Neuronal stem cell (in vitro differentiated cells): ENCODE measurements around the gene DDX6.

Experiments
- DNase-seq: peaks from one replicate; pipeline ENCODE4 v3.0.0-alpha.2; 2013; ENCODE audit warnings: low spot score
- H2AFZ ChIP-seq: one replicate; pipeline ENCODE4 v1.6.1; 2013; ENCODE audit warnings: mild to moderate bottlenecking, low read length, inconsistent platforms
- H2AK5ac ChIP-seq: 2 replicates; pipeline ENCODE4 v1.6.1; 2013; ENCODE audit warnings: low read depth, mild to moderate bottlenecking, inconsistent platforms, low read length, moderate library complexity, mixed read lengths
- H2BK120ac ChIP-seq: 2 replicates; pipeline ENCODE4 v1.6.1; 2013; ENCODE audit warnings: low read depth, mild to moderate bottlenecking, inconsistent platforms, low read length, moderate library complexity, mixed read lengths
- H2BK12ac ChIP-seq: one replicate; pipeline ENCODE4 v1.6.1; 2013; ENCODE audit warnings: low read length, inconsistent platforms
- H2BK15ac ChIP-seq: 2 replicates; pipeline ENCODE4 v1.6.1; 2013; ENCODE audit warnings: mild to moderate bottlenecking, low read length, inconsistent platforms, mixed read lengths
- H2BK5ac ChIP-seq: one replicate; pipeline ENCODE4 v1.6.1; 2013; ENCODE audit warnings: inconsistent platforms, mild to moderate bottlenecking, low read length, moderate library complexity
- H3K14ac ChIP-seq: one replicate; pipeline ENCODE4 v1.6.1; 2013; ENCODE audit warnings: low read length, inconsistent platforms
- H3K18ac ChIP-seq: 2 replicates; pipeline ENCODE4 v1.6.1; 2013; ENCODE audit warnings: low read length, inconsistent platforms
- H3K23ac ChIP-seq: 2 replicates; pipeline ENCODE4 v1.6.1; 2013; ENCODE audit warnings: low read depth, mild to moderate bottlenecking, mixed read lengths, low read length, inconsistent platforms; ENCODE audit not compliant: poor library complexity
- H3K27ac ChIP-seq: replicated peaks from 3 replicates; pipeline ENCODE4 v1.5.1; 2013; ENCODE audit warnings: low read length, inconsistent platforms
- H3K27me3 ChIP-seq, 3 experiments: 2 replicates each; pipeline ENCODE4 v1.6.1; 2013; ENCODE audit warnings: low read length in 3 of 3, mild to moderate bottlenecking in 2 of 3, inconsistent platforms in 1 of 3, low read depth in 1 of 3, mixed read lengths in 1 of 3, moderate library complexity in 1 of 3; ENCODE audit not compliant: control insufficient read depth in 3 of 3, insufficient read depth in 3 of 3
- H3K36me3 ChIP-seq, 2 donors: replicated peaks in 1 of 2; 2 replicates each; pipeline ENCODE4 v1.6.1; 2013; ENCODE audit warnings: low read length in 2 of 2; ENCODE audit not compliant: control insufficient read depth in 2 of 2, insufficient read depth in 2 of 2
- H3K4ac ChIP-seq: 2 replicates; pipeline ENCODE4 v1.6.1; 2013; ENCODE audit warnings: inconsistent platforms, mild to moderate bottlenecking, low read length, moderate library complexity
- H3K4me1 ChIP-seq, 2 donors: 1 replicate in 1 of 2; 2 replicates in 1 of 2; pipeline ENCODE4 v1.6.1; 2013; ENCODE audit warnings: low read length in 2 of 2, low read depth in 1 of 2; ENCODE audit not compliant: control insufficient read depth in 2 of 2, insufficient read depth in 1 of 2
- H3K4me2 ChIP-seq: one replicate; pipeline ENCODE4 v1.6.1; 2013; ENCODE audit warnings: mild to moderate bottlenecking, low read length, inconsistent platforms; ENCODE audit not compliant: insufficient read depth, poor library complexity, severe bottlenecking
- H3K4me3 ChIP-seq, 2 donors: 2 replicates each; pipeline ENCODE4 v1.5.1; 2013; ENCODE audit warnings: low read length in 2 of 2, mild to moderate bottlenecking in 2 of 2, inconsistent platforms in 1 of 2, moderate library complexity in 1 of 2
- H3K79me1 ChIP-seq: one replicate; pipeline ENCODE4 v1.6.1; 2013; ENCODE audit warnings: low read depth, mild to moderate bottlenecking, inconsistent platforms, low read length, moderate library complexity
- H3K9ac ChIP-seq: one replicate; pipeline ENCODE4 v1.6.1; 2013; ENCODE audit warnings: mild to moderate bottlenecking, low read depth, low read length, inconsistent platforms; ENCODE audit not compliant: poor library complexity
- H3K9me3 ChIP-seq, 2 donors: replicated peaks in 1 of 2; 2 replicates each; pipeline versions ENCODE3 to v1.6.1; 2013; ENCODE audit warnings: low read length in 2 of 2, mild to moderate bottlenecking in 2 of 2, inconsistent platforms in 1 of 2, low read depth in 1 of 2, mixed read lengths in 1 of 2, moderate library complexity in 1 of 2; ENCODE audit not compliant: control insufficient read depth in 2 of 2, insufficient read depth in 1 of 2
- H4K8ac ChIP-seq: one replicate; pipeline ENCODE4 v1.6.1; 2013; ENCODE audit warnings: low read depth, mild to moderate bottlenecking, inconsistent platforms, low read length, moderate library complexity
- H4K91ac ChIP-seq: one replicate; pipeline ENCODE4 v1.6.1; 2013; ENCODE audit warnings: low read length, low read depth, mild to moderate bottlenecking, inconsistent platforms; ENCODE audit not compliant: poor library complexity
- WGBS, 2 donors: extraction: QIAGEN DNeasy Blood & Tissue Kit; methylation state at CpG; one replicate each; pipeline ENCODE4 v1.1.7; 2013; ENCODE audit warnings: missing lambda C conversion rate in 2 of 2, mixed read lengths in 1 of 2; ENCODE audit not compliant: insufficient read length in 2 of 2, insufficient replicate concordance in 1 of 2; ENCODE audit errors: extremely low coverage in 2 of 2; 5-methylcytosine and 5-hydroxymethylcytosine counted together

The DDX6 gene

GRCh38 chr11:118807800-118808778, 17.1 kb upstream of the DDX6 start:
- Histone ChIP-seq H3K18ac (no peak overlapping the region), H2BK15ac (no peak overlapping the region), H2AK5ac (no peak overlapping the region), H2BK120ac (no peak overlapping the region), H2BK12ac (no peak overlapping the region), H3K27ac (no peak overlapping the region), H3K4me3 (no peak overlapping the region), H3K9me3 (no peaks in the 10 kb centered on the region), H3K14ac (no peak overlapping the region), H3K4ac (no peak overlapping the region), H3K4me1 (no peaks in the 10 kb centered on the region), H3K79me1 (no peaks in the 10 kb centered on the region), H3K23ac (no peak overlapping the region), H3K4me2 (no peak overlapping the region), H2AFZ (no peak overlapping the region), H3K36me3 (no peaks in the 10 kb centered on the region), H2BK5ac (no peak overlapping the region), H4K91ac (no peak overlapping the region), H4K8ac (no peak overlapping the region), H3K9ac (no peak overlapping the region), H3K27me3 (peaks cover 0 to 16% (median 0%) of the 10 kb centered on the region in 3 experiments)
- no peak for DNase-seq
- WGBS, 2 donors, result no CpG with 5 or more reads among the region's 3 CpGs

- H3K4me2 ChIP-seq, result no peak overlapping the region
- H3K79me1 ChIP-seq, result no peaks in the 10 kb centered on the region
- H2AK5ac ChIP-seq, result no peak overlapping the region
- no peak overlapping the region for H3K23ac ChIP-seq
- H3K4me1 ChIP-seq, result no peaks in the 10 kb centered on the region
- H4K8ac ChIP-seq, result no peak overlapping the region
- no peak overlapping the region for H3K9ac ChIP-seq
- H3K27ac ChIP-seq, result no peak overlapping the region
- H2AFZ ChIP-seq, result no peak overlapping the region
- no peak overlapping the region for H3K4ac ChIP-seq
- H2BK120ac ChIP-seq, result no peak overlapping the region
- DNase-seq, result no peak
- H3K27me3 ChIP-seq, result peaks cover 0 to 13% (median 0%) of the 10 kb centered on the region in 3 experiments
- H2BK15ac ChIP-seq, result no peak overlapping the region
- H2BK5ac ChIP-seq, result no peak overlapping the region
- no CpG with 5 or more reads among the region's 4 CpGs for WGBS, 2 donors
- no peak overlapping the region for H3K14ac ChIP-seq
- H2BK12ac ChIP-seq, result no peak overlapping the region
- H3K9me3 ChIP-seq, result no peaks in the 10 kb centered on the region
- H3K4me3 ChIP-seq, result no peak overlapping the region
- no peaks in the 10 kb centered on the region for H3K36me3 ChIP-seq
- no peak overlapping the region for H3K18ac ChIP-seq
- no peak overlapping the region for H4K91ac ChIP-seq
Observed at GRCh38 chr11:118806400-118806799, 15.4 kb upstream of the DDX6 start.

- H3K4ac ChIP-seq, result no peak overlapping the region
- peaks cover 0 to 8% (median 0%) of the 10 kb centered on the region in 3 experiments for H3K27me3 ChIP-seq
- H4K91ac ChIP-seq, result no peak overlapping the region
- H2AK5ac ChIP-seq, result no peak overlapping the region
- no CpG with 5 or more reads among the region's 3 CpGs for WGBS, 2 donors
- no peak overlapping the region for H3K9ac ChIP-seq
- H3K18ac ChIP-seq, result no peak overlapping the region
- no peak overlapping the region for H2BK5ac ChIP-seq
- H3K4me1 ChIP-seq, result no peaks in the 10 kb centered on the region
- no peak overlapping the region for H2BK120ac ChIP-seq
- H4K8ac ChIP-seq, result no peak overlapping the region
- no peak overlapping the region for H2BK12ac ChIP-seq
- no peak overlapping the region for H3K27ac ChIP-seq
- H3K23ac ChIP-seq, result no peak overlapping the region
- H3K4me3 ChIP-seq, result no peak overlapping the region
- no peak overlapping the region for H3K14ac ChIP-seq
- H3K36me3 ChIP-seq, result no peaks in the 10 kb centered on the region
- no peak overlapping the region for H2BK15ac ChIP-seq
- no peak overlapping the region for H2AFZ ChIP-seq
- H3K4me2 ChIP-seq, result no peak overlapping the region
- DNase-seq, result no peak
- H3K9me3 ChIP-seq, result no peaks in the 10 kb centered on the region
- no peaks in the 10 kb centered on the region for H3K79me1 ChIP-seq
Observed at GRCh38 chr11:118804094-118804493, 13.1 kb upstream of the DDX6 start.

- Histone ChIP-seq H2BK15ac (no peak overlapping the region), H3K4me1 (peaks cover 2 to 9% of the 10 kb centered on the region in 2 donors), H2BK5ac (no peak overlapping the region), H3K36me3 (no peaks in the 10 kb centered on the region), H2BK12ac (no peak overlapping the region), H3K9me3 (no peaks in the 10 kb centered on the region), H2BK120ac (no peak overlapping the region), H3K79me1 (no peaks in the 10 kb centered on the region), H3K27me3 (no peaks in the 10 kb centered on the region), H2AK5ac (no peak overlapping the region), H3K18ac (no peak overlapping the region), H4K91ac (no peak overlapping the region), H3K4ac (no peak overlapping the region), H3K14ac (no peak overlapping the region), H3K4me2 (no peak overlapping the region), H2AFZ (no peak overlapping the region), H3K4me3 (no peak overlapping the region), H3K27ac (no peak overlapping the region), H3K23ac (no peak overlapping the region), H3K9ac (no peak overlapping the region), H4K8ac (no peak overlapping the region)
- no peak for DNase-seq
Observed at GRCh38 chr11:118799372-118799771, 8.4 kb upstream of the DDX6 start.
